22Rv1 (cell line): ENCODE measurements around the gene TTC38.
"Not testable (repeated sequence)": the region's sequence is repeated elsewhere in the genome, so short reads cannot be mapped to it uniquely, and the experiment has no call there.

Experiments
- H3K27ac ChIP-seq: fragments of 450-650 bp; 2 replicates; pipeline ENCODE4 v1.5.1; 2017
- ZFX ChIP-seq: fragments of 450-650 bp; IDR thresholded peaks from 2 replicates; pipeline ENCODE4 v1.6.1; 2017; ENCODE audit warnings: antibody characterized with exemption, borderline replicate concordance
- TF ChIP-seq, protein P1 (sequence below): fragments of 450-650 bp; IDR thresholded peaks from 2 replicates; pipeline ENCODE4 v1.5.1; 2017; ENCODE audit warnings: mild to moderate bottlenecking

TTC38 gene

DNA sequence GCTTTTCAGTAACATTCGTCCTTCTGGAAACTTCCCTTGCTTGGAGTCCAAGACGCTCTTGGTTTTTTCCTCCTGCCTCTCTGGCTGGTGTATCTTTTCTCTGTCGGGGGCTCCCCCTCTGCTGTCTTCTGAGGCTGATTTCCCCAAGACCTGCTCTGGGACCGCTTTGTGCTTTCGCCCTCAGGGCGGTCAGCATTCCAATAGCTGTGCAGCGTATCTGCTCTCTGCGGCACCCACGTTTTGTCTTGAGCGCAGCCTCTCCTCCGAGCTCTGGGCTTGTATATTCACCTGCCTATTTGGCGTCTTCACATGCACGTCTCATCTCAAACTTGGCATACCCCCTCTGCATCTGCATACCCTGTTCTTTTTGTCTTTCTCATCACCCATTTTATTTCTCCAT is 31.3 kb downstream of the TTC38 start:
- TF ChIP-seq, protein P1, sequence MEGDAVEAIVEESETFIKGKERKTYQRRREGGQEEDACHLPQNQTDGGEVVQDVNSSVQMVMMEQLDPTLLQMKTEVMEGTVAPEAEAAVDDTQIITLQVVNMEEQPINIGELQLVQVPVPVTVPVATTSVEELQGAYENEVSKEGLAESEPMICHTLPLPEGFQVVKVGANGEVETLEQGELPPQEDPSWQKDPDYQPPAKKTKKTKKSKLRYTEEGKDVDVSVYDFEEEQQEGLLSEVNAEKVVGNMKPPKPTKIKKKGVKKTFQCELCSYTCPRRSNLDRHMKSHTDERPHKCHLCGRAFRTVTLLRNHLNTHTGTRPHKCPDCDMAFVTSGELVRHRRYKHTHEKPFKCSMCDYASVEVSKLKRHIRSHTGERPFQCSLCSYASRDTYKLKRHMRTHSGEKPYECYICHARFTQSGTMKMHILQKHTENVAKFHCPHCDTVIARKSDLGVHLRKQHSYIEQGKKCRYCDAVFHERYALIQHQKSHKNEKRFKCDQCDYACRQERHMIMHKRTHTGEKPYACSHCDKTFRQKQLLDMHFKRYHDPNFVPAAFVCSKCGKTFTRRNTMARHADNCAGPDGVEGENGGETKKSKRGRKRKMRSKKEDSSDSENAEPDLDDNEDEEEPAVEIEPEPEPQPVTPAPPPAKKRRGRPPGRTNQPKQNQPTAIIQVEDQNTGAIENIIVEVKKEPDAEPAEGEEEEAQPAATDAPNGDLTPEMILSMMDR, result no peak
- no peak for TF ChIP-seq ZFX

GRCh38 chr22:46300491-46300890 is 32.7 kb downstream of the TTC38 start:
- no peak overlapping the region for H3K27ac ChIP-seq
- TF ChIP-seq, protein P1, result no peak

More for the DNA sequence above, 31.3 kb downstream of the TTC38 start:
- H3K27ac ChIP-seq, result no peak overlapping the region

DNA sequence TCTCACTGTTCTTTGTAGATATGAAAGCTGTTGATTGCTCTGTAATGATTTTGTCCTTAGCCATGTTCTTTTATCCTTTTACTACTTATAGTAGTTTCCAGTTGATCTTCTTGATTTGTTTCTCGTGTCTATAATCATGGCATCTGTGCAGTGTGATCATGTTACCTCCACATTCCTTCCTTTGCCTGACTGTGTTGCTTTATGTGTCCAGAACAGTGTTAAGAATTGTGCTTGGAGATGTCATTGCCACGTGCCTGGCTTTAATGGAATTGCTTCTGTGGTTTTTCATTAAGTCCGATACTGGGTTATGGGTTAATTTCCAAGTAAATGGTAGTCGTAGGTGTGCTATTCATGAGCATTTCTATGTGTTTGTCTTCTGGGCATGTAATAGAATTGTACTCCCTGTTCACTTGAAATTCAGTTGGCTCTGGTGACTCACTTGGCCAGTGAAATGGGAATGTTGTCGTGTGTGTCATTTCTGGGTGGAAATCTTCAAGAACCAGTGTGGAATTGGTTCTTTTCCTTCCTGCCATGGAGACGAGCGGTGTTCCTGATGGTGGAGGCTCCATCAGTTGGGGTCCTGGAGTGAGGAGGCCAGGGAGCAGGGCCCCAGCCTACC is 35.6 kb downstream of the TTC38 start:
- no peak for TF ChIP-seq ZFX
- TF ChIP-seq, protein P1, result no peak
- H3K27ac ChIP-seq, result no peak overlapping the region

DNA sequence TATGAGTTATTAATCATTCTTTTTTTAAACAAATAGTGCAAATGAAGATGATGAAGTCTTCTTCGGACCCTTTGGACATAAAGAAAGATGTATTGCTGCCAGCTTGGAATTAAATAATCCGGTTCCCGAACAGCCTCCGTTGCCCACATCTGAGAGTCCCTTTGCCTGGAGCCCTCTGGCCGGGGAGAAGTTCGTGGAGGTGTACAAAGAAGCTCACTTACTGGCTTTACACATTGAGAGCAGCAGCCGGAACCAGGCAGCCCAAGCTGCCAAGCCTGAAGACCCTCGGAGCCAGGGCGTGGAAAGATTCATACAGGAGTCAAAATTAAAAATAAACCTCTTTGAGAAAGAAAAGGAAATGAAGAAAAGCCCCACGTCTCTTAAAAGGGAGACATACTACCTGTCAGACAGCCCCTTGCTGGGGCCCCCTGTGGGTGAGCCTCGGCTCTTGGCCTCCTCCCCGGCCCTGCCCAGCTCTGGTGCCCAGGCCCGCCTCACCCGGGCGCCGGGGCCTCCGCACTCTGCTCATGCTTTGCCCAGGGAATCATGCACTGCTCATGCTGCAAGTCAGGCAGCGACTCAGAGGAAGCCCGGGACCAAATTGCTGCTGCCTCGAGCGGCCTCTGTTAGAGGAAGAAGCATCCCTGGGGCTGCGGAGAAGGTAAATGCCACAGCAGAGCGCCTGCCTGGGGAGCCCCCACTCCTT is 40.6 kb downstream of the TTC38 start:
- no peak overlapping the region for H3K27ac ChIP-seq
- TF ChIP-seq, protein P1, result no peak
- TF ChIP-seq ZFX, result no peak

DNA sequence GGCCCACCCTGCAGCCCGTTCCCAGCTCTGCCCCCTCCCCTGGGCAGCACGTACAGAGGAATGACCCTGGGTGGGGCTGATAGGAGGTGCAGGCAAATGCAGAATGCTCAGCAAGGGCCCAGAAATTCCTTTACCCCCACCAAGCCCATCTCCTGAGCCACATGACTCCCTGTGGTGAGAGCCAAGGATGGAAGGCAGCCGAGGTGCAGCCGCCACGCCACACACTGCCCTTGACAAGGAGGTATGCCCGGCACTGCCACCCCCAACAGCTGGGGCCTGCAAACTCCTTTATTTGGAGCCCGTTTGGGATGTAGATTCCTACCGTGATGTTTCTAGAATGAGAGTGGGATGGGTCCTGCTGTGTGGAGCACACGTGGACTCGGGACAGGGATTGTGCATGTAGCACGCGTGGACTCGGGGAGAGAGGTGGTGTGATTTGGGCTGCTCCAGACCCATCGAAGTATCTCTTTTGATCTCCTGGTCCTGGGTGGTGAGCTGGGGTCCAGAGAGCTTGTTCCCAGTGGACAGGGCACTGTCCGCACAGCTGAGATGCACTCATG is 41.8 kb downstream of the TTC38 start:
- no peak for TF ChIP-seq ZFX
- TF ChIP-seq, protein P1, result no peak
- no peak overlapping the region for H3K27ac ChIP-seq

DNA sequence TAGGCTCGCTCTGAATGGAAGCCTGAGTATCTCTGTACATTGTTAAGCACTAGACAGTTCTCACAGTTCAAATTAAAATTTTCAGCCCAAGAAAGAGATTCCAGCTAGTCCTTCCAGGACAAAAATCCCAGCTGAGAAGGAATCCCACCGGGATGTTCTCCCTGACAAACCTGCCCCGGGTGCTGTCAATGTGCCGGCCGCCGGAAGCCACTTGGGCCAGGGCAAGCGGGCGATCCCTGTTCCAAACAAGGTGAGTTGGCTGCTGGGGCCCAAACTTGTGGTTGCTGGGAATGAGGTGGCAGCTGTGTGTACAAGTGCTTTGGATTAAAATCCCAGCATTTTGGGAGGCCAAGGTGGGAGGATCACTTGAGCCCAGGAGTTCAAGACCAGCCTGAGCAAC is 44.2 kb downstream of the TTC38 start:
- no peak overlapping the region for H3K27ac ChIP-seq
- TF ChIP-seq, protein P1, result no peak
- no peak for TF ChIP-seq ZFX

- not testable (repeated sequence) for H3K27ac ChIP-seq
These were observed 45.0 kb downstream of the TTC38 start for GRCh38 chr22:46312848-46313247.
